Vagina (tissue), 2 donors: ENCODE measurements around the gene MMADHC.

Experiments
- CTCF ChIP-seq, 3 experiments: fragments of 450-650 bp in 2 of 3; fragments of 200-600 bp in 1 of 3; sonication (generic) in 1 of 3; IDR thresholded peaks; one replicate each; pipeline ENCODE4 v1.5.1; 2017 to 2019; ENCODE audit warnings: antibody characterized with exemption in 3 of 3, mild to moderate bottlenecking in 2 of 3, moderate library complexity in 2 of 3
- POLR2A ChIP-seq, 2 donors: fragments of 450-650 bp; IDR thresholded peaks; one replicate each; pipeline ENCODE4 v1.6.1; 2017; ENCODE audit warnings: antibody characterized with exemption in 2 of 2, mild to moderate bottlenecking in 2 of 2, moderate library complexity in 2 of 2
- POLR2AphosphoS5 ChIP-seq, 2 donors: sonication (generic); formaldehyde crosslinking; IDR thresholded peaks; one replicate each; pipeline ENCODE4 v1.9.0; 2017; ENCODE audit warnings: antibody characterized with exemption in 2 of 2, mild to moderate bottlenecking in 2 of 2, low read depth in 1 of 2; ENCODE audit not compliant: insufficient read depth in 1 of 2

GRCh38 chr2:149595056-149595963 is 7.7 kb upstream of the MMADHC start:
- TF ChIP-seq CTCF (IDR thresholded peaks at IDR 0.05): no peak
- no peak for TF ChIP-seq POLR2A (IDR thresholded peaks at IDR 0.05)
- TF ChIP-seq POLR2AphosphoS5 (IDR thresholded peaks at IDR 0.05; ENCODE audit: insufficient read depth in 1 of 2, low read depth in 1 of 2): no peak
